Ishikawa (cell line): ENCODE results near the gene FAM200A.

Experiments used
- CEBPB ChIP-seq: IDR thresholded peaks from 2 replicates; pipeline ENCODE4 v1.6.1; 2012
- CREB1 ChIP-seq: IDR thresholded peaks from 2 replicates; pipeline ENCODE4 v1.6.1; 2012; ENCODE audit warnings: low read depth
- EGR1 ChIP-seq: IDR thresholded peaks from 2 replicates; pipeline ENCODE4 v1.6.1; 2012
- EP300 ChIP-seq: IDR thresholded peaks from 2 replicates; pipeline ENCODE4 v1.6.1; 2012; ENCODE audit warnings: borderline replicate concordance
- FOXM1 ChIP-seq: IDR thresholded peaks from 2 replicates; pipeline ENCODE4 v1.6.1; 2012; ENCODE audit warnings: low read depth, borderline replicate concordance
- NFIC ChIP-seq: IDR thresholded peaks from 2 replicates; pipeline ENCODE4 v1.6.1; 2012
- RAD21 ChIP-seq: IDR thresholded peaks from 2 replicates; pipeline ENCODE4 v1.6.1; 2012; ENCODE audit warnings: low read depth
- TAF1 ChIP-seq: IDR thresholded peaks from 2 replicates; pipeline ENCODE4 v1.6.1; 2012; ENCODE audit warnings: low read depth, mild to moderate bottlenecking
- TCF12 ChIP-seq: IDR thresholded peaks from 2 replicates; pipeline ENCODE4 v1.6.1; 2012; ENCODE audit warnings: low read depth
- TEAD4 ChIP-seq: IDR thresholded peaks from 2 replicates; pipeline ENCODE4 v1.6.1; 2012
- YY1 ChIP-seq: IDR thresholded peaks from 2 replicates; pipeline ENCODE4 v1.6.1; 2012; ENCODE audit warnings: low read depth
- ZBTB7A ChIP-seq: IDR thresholded peaks from 2 replicates; pipeline ENCODE4 v1.6.1; 2012; ENCODE audit warnings: low read depth
- TF ChIP-seq, protein P1 (sequence below): IDR thresholded peaks from 2 replicates; pipeline ENCODE4 v1.6.1; 2012
- TF ChIP-seq, protein P2 (sequence below): IDR thresholded peaks from 2 replicates; pipeline ENCODE4 v1.6.1; 2012
- TF ChIP-seq, protein P3 (sequence below): IDR thresholded peaks from 2 replicates; pipeline ENCODE4 v1.6.1; 2012; ENCODE audit warnings: low read depth, mild to moderate bottlenecking

The FAM200A gene

DNA sequence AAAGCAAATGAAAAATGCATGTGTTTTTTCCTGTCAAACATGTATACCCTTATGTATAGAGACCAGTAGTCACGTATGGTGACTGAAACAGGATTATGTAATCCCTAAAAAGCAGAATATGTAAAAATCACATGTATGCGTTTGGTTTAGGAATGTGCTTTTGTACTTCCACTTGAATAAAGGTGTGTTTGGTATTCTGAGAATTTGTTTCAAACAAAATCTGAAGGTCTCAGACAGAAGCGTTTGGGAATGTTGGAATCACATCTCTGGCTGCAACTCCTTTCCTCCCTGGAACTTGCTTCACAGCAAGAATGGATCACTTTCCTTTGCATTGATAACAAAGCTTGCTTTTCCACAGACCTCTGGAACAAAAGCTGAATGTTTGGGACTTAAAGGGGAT, 24.3 kb upstream of the FAM200A start:
- TF ChIP-seq ZBTB7A (no peak), EGR1 (no peak), NFIC (no peak), TAF1 (no peak), CEBPB (no peak), TCF12 (no peak), EP300 (no peak), TEAD4 (no peak), CREB1 (no peak), YY1 (no peak)
- TF ChIP-seq, protein P1, sequence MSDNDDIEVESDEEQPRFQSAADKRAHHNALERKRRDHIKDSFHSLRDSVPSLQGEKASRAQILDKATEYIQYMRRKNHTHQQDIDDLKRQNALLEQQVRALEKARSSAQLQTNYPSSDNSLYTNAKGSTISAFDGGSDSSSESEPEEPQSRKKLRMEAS: no peak
- TF ChIP-seq, protein P2, sequence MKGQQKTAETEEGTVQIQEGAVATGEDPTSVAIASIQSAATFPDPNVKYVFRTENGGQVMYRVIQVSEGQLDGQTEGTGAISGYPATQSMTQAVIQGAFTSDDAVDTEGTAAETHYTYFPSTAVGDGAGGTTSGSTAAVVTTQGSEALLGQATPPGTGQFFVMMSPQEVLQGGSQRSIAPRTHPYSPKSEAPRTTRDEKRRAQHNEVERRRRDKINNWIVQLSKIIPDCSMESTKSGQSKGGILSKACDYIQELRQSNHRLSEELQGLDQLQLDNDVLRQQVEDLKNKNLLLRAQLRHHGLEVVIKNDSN: no peak
- TF ChIP-seq, protein P3, sequence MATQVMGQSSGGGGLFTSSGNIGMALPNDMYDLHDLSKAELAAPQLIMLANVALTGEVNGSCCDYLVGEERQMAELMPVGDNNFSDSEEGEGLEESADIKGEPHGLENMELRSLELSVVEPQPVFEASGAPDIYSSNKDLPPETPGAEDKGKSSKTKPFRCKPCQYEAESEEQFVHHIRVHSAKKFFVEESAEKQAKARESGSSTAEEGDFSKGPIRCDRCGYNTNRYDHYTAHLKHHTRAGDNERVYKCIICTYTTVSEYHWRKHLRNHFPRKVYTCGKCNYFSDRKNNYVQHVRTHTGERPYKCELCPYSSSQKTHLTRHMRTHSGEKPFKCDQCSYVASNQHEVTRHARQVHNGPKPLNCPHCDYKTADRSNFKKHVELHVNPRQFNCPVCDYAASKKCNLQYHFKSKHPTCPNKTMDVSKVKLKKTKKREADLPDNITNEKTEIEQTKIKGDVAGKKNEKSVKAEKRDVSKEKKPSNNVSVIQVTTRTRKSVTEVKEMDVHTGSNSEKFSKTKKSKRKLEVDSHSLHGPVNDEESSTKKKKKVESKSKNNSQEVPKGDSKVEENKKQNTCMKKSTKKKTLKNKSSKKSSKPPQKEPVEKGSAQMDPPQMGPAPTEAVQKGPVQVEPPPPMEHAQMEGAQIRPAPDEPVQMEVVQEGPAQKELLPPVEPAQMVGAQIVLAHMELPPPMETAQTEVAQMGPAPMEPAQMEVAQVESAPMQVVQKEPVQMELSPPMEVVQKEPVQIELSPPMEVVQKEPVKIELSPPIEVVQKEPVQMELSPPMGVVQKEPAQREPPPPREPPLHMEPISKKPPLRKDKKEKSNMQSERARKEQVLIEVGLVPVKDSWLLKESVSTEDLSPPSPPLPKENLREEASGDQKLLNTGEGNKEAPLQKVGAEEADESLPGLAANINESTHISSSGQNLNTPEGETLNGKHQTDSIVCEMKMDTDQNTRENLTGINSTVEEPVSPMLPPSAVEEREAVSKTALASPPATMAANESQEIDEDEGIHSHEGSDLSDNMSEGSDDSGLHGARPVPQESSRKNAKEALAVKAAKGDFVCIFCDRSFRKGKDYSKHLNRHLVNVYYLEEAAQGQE: no peak

DNA sequence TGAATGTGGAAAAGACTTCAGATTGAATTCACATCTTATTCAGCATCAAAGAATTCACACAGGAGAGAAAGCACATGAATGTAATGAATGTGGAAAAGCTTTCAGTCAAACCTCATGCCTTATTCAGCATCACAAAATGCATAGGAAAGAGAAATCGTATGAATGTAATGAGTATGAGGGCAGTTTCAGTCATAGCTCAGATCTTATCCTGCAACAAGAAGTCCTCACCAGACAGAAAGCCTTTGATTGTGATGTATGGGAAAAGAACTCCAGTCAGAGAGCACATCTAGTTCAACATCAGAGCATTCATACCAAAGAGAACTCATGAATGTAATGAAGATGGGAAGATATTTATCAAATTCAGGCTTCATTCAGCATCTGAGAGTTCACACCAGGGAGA, 21.3 kb upstream of the FAM200A start:
- TF ChIP-seq EGR1 (no peak), TEAD4 (no peak), FOXM1 (no peak), NFIC (no peak), RAD21 (no peak), CREB1 (no peak), EP300 (no peak)

DNA sequence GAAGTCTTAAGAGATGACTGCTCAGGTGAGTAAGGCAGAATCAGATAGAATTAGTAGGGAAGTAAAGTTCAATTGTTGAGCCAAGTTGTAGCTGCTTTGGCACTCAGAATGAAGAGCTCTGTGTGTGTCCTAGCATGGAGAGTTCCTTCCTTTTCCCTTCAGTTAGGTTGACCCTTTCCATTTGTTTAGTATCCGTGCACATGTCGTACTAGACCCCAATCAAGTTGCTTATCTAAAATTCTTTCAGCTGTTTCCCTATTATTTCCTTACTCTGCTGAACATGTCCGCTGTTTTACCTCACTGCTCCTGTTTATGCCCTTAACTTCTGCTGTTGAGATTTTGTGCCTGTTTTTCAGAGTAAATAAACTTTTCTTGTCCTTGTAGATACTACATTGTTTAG, 19.9 kb upstream of the FAM200A start:
- no peak for TF ChIP-seq TCF12
- TF ChIP-seq YY1: no peak
- TF ChIP-seq CEBPB: no peak
- TF ChIP-seq, protein P1: no peak
- TF ChIP-seq RAD21: no peak
- no peak for TF ChIP-seq EGR1
- TF ChIP-seq CREB1: no peak
- TF ChIP-seq, protein P2: no peak
- no peak for TF ChIP-seq FOXM1
- TF ChIP-seq, protein P3: no peak
- no peak for TF ChIP-seq NFIC
- TF ChIP-seq ZBTB7A: no peak
- no peak for TF ChIP-seq TEAD4

DNA sequence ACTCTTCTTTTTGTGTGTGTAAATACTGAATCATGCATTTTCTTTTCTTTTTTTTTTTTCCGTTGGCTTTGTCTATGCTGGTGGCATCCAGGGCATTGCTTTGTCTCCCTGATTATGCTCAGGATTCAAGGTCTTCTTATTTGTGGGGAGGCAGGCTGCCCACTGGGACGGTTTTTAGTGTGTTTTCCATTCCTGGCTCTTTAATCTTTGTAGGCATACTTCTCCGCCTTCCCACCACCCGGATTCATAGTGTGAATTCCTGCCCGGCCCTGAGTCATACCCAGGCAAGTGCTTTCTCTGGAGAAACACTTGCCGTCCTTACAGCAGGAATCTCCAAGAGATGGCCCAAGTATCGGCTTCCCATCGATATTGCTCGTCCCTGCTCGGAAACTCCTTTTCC, 11.7 kb upstream of the FAM200A start:
- TF ChIP-seq NFIC (no peak), TAF1 (no peak), TCF12 (no peak), CREB1 (no peak), YY1 (no peak), FOXM1 (no peak), EGR1 (no peak), CEBPB (no peak), TEAD4 (no peak), EP300 (no peak), RAD21 (no peak), ZBTB7A (no peak)
- TF ChIP-seq, protein P2: no peak
- TF ChIP-seq, protein P1: no peak
- TF ChIP-seq, protein P3: no peak
